ENCODE data around the gene NOX5. TPM values are rescaled to one million over a fixed set of nuclear protein-coding genes. Genes with fewer than 3 reads are reported as not detected.

The NOX5 gene
- total RNA-seq, 1 experiment from 2014 or later: 0.91 TPM

GRCh38 chr15:69081310-69082004 lies 67.0 kb downstream of the NOX5 start:
- DNase-seq (ENCODE audit: low read depth, low spot score): no peak
- Histone ChIP-seq H3K9ac (ENCODE audit: low read length) (no peak overlapping the region), H3K27ac (ENCODE audit: low read depth, low read length) (no peak overlapping the region), H3K27me3 (ENCODE audit: insufficient read depth, low read length) (peaks cover 4% of the 10 kb centered on the region; the same call in 1 of the 2 replicates), H3K4me1 (ENCODE audit: control insufficient read depth in 1 of 2, insufficient read depth in 2 of 2, low read length in 2 of 2) (no peaks in the 10 kb centered on the region; a peak in 1 of 4 replicates), H2AFZ (ENCODE audit: low read depth, low read length, poor library complexity, severe bottlenecking) (no peak overlapping the region), H4K20me1 (ENCODE audit: insufficient read depth) (no peaks in the 10 kb centered on the region), H3K79me2 (ENCODE audit: insufficient read depth, low read length) (no peaks in the 10 kb centered on the region), H3K9me2 (ENCODE audit: insufficient read depth) (no peaks in the 10 kb centered on the region), H3K4me3 (replicated peaks in 1 of 2; ENCODE audit: low read depth in 1 of 2, low read length in 2 of 2) (no peak overlapping the region), H3K9me3 (ENCODE audit: control insufficient read depth in 1 of 2, insufficient read depth in 1 of 2, low read depth in 1 of 2, low read length in 2 of 2) (no peaks in the 10 kb centered on the region), H3K4me2 (ENCODE audit: low read length) (no peak overlapping the region), H3K36me3 (ENCODE audit: control insufficient read depth in 1 of 2, insufficient read depth in 2 of 2, low read length in 2 of 2) (no peaks in the 10 kb centered on the region)
- TF ChIP-seq RAD21 (IDR thresholded peaks at IDR 0.05; ENCODE audit: low read depth): no peak
- no peak for TF ChIP-seq ZFX (IDR thresholded peaks at IDR 0.05)
- TF ChIP-seq POLR2A (IDR thresholded peaks at IDR 0.05; ENCODE audit: borderline replicate concordance, extremely low read depth, insufficient read depth, insufficient read length): no peak
- TF ChIP-seq CBX3 (IDR thresholded peaks at IDR 0.05; ENCODE audit: low read depth): no peak
- no peak for TF ChIP-seq ELF1 (IDR thresholded peaks at IDR 0.05; ENCODE audit: borderline replicate concordance, low read depth)
- no peak for TF ChIP-seq YY1 (IDR thresholded peaks at IDR 0.05; ENCODE audit: extremely low read depth, insufficient replicate concordance, low read depth, low read length)
- TF ChIP-seq ATF3 (IDR thresholded peaks at IDR 0.05): no peak
- CTCF ChIA-PET: interaction anchor here (1.4 kb wide), 1 partner anchor 144 kb away, joined by 3 read pairs; no protein-coding TSS in a partner anchor
- ATAC-seq: no peak
- intact Hi-C loops (cut with micrococcal nuclease): no loop called here
- POLR2A ChIA-PET: no interaction called here
- no TSS peak for BruUV-seq (replicated peaks)
- RAD21 ChIA-PET (ENCODE audit: low non-redundant PET in 1 of 2, low total read pairs in 2 of 2, uncharacterized antibody in 2 of 2, unreplicated experiment in 2 of 2): no interaction called here

GRCh38 chr15:69082021-69082502 lies 67.6 kb downstream of the NOX5 start:
- no peak overlapping the region for H3K9ac ChIP-seq (ENCODE audit: low read length)
- no peaks in the 10 kb centered on the region; a peak in 1 of 4 replicates for H3K4me1 ChIP-seq (ENCODE audit: control insufficient read depth in 1 of 2, insufficient read depth in 2 of 2, low read length in 2 of 2)
- H3K79me2 ChIP-seq (ENCODE audit: insufficient read depth, low read length): no peaks in the 10 kb centered on the region
- H3K27me3 ChIP-seq (ENCODE audit: insufficient read depth, low read length): peaks cover 5% of the 10 kb centered on the region; the same call in 1 of the 2 replicates
- no peak for DNase-seq (ENCODE audit: low read depth, low spot score)
- H3K9me2 ChIP-seq (ENCODE audit: insufficient read depth): no peaks in the 10 kb centered on the region
- ATAC-seq: no peak
- ChIA-PET CTCF (interaction anchor here (1.4 kb wide), 1 partner anchor 143 kb away, joined by 3 read pairs; no protein-coding TSS in a partner anchor), RAD21 (ENCODE audit: low non-redundant PET in 1 of 2, low total read pairs in 2 of 2, uncharacterized antibody in 2 of 2, unreplicated experiment in 2 of 2) (no interaction called here), POLR2A (no interaction called here)
- no peaks in the 10 kb centered on the region for H3K9me3 ChIP-seq (ENCODE audit: control insufficient read depth in 1 of 2, insufficient read depth in 1 of 2, low read depth in 1 of 2, low read length in 2 of 2)
- intact Hi-C loops (cut with micrococcal nuclease): no loop called here
- H3K36me3 ChIP-seq (ENCODE audit: control insufficient read depth in 1 of 2, insufficient read depth in 2 of 2, low read length in 2 of 2): no peaks in the 10 kb centered on the region
- no peaks in the 10 kb centered on the region for H4K20me1 ChIP-seq (ENCODE audit: insufficient read depth)
- no peak overlapping the region for H3K4me3 ChIP-seq (replicated peaks in 1 of 2; ENCODE audit: low read depth in 1 of 2, low read length in 2 of 2)
- no peak overlapping the region for H3K4me2 ChIP-seq (ENCODE audit: low read length)
- BruUV-seq (replicated peaks): no TSS peak
- H2AFZ ChIP-seq (ENCODE audit: low read depth, low read length, poor library complexity, severe bottlenecking): no peak overlapping the region
- H3K27ac ChIP-seq (ENCODE audit: low read depth, low read length): no peak overlapping the region
- no peak for TF ChIP-seq YY1 (IDR thresholded peaks at IDR 0.05; ENCODE audit: extremely low read depth, insufficient replicate concordance, low read depth, low read length)
- TF ChIP-seq SRF (IDR thresholded peaks at IDR 0.05; ENCODE audit: low read depth): no peak
- TF ChIP-seq POLR2A (IDR thresholded peaks at IDR 0.05; ENCODE audit: borderline replicate concordance, extremely low read depth, insufficient read depth, insufficient read length): no peak
- no peak for TF ChIP-seq SIN3A (IDR thresholded peaks at IDR 0.05; ENCODE audit: low read depth)
- TF ChIP-seq ZNF274 (IDR thresholded peaks at IDR 0.05; ENCODE audit: low read depth, low read length): no peak
- no peak for TF ChIP-seq EGR1 (IDR thresholded peaks at IDR 0.05; ENCODE audit: low read depth)
- no peak for TF ChIP-seq CTCF (IDR thresholded peaks at IDR 0.05 in 2 of 3, conservative IDR thresholded peaks at IDR 0.05 in 1 of 3; ENCODE audit: borderline replicate concordance in 1 of 3, insufficient read depth in 1 of 3, low read depth in 2 of 3, low read length in 2 of 3)
- TF ChIP-seq EZH2 (IDR thresholded peaks at IDR 0.05): no peak
- TF ChIP-seq EZH2phosphoT487 (IDR thresholded peaks at IDR 0.05; ENCODE audit: borderline replicate concordance): no peak
- TF ChIP-seq SP1 (IDR thresholded peaks at IDR 0.05; ENCODE audit: low read depth): no peak
- TF ChIP-seq ELF1 (IDR thresholded peaks at IDR 0.05; ENCODE audit: borderline replicate concordance, low read depth): no peak
- TF ChIP-seq CBX3 (IDR thresholded peaks at IDR 0.05; ENCODE audit: low read depth): no peak
- TF ChIP-seq ZBTB33 (IDR thresholded peaks at IDR 0.05; ENCODE audit: extremely low read depth, insufficient replicate concordance, low read length): no peak
